Measurements from ENCODE around the gene SGTA. TPM values are rescaled to one million over a fixed set of nuclear protein-coding genes. Genes with fewer than 3 reads are reported as not detected.
"Not testable (repeated sequence)": the region's sequence is repeated elsewhere in the genome, so short reads cannot be mapped to it uniquely, and the experiment has no call there.

SGTA gene
- total RNA-seq, 4 donors from 2014 or later: 43.4 to 86.8 (median 73.4) TPM

- 94 to 98% methylated on average over 7 to 15 of the region's 15 CpGs for WGBS, 2 donors
- intact Hi-C loops (cut with DNase I): no loop called here
- H3K4me3 ChIP-seq (replicated peaks in 1 of 3): no peak overlapping the region
- H3K36me3 ChIP-seq: peaks cover 8 to 20% of the 10 kb centered on the region in 2 donors
- no peak overlapping the region for H3K27ac ChIP-seq
- no peaks in the 10 kb centered on the region for H3K27me3 ChIP-seq
- no peak for DNase-seq
- H3K9me3 ChIP-seq: no peaks in the 10 kb centered on the region
- TF ChIP-seq POLR2A (IDR thresholded peaks at IDR 0.05) (no peak), CTCF (IDR thresholded peaks at IDR 0.05) (no peak)
- H3K4me1 ChIP-seq: peaks cover 7 to 20% of the 10 kb centered on the region in 2 donors
These were observed 14.2 kb upstream of the SGTA start for GRCh38 chr19:2797280-2797679.

DNA sequence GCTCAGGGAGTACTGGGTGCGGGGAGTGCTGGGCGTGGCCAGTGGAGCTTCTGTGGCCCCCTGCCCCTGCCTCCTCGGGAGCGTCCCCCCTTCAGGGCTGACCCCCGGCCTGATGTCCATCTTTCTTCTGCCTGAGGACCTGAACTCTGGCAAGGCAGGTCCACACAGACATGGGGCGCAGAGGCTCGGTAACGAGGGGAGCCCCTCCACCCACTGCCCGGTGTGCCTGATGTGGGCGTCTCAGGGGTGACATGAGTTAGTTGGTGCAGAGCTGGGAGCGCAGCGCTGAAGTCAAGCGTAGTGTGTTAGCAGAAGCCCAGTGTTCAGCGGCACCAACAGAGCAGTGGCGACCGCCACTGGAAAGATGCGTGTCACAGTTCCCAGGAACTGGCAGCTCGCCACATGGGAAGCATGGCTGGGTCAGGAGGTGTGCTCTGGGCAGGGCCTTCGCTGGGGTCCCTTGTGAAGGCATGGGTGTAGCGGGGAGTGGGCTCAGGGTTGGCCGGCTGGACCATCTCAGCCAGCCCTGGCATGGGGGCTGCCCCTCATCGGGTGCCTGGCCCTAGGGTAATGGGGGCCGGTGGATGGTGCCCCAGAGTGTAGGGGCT is 13.7 kb upstream of the SGTA start:
- 90 to 94% methylated on average over 10 to 19 of the region's 23 CpGs for WGBS, 2 donors

GRCh38 chr19:2795827-2796658 is 13.0 kb upstream of the SGTA start:
- Histone ChIP-seq H3K27ac (no peak overlapping the region), H3K36me3 (peaks cover 7 to 20% of the 10 kb centered on the region in 2 donors)
- intact Hi-C loops (cut with DNase I): no loop called here

More for the DNA sequence above, 13.7 kb upstream of the SGTA start:
- no peaks in the 10 kb centered on the region for H3K27me3 ChIP-seq
- no peak overlapping the region for H3K27ac ChIP-seq
- no peak overlapping the region for H3K4me3 ChIP-seq (replicated peaks in 1 of 3)
- H3K9me3 ChIP-seq: no peaks in the 10 kb centered on the region
- intact Hi-C loops (cut with DNase I): no loop called here
- no peak for DNase-seq
- H3K4me1 ChIP-seq: peaks cover 7 to 25% of the 10 kb centered on the region in 2 donors
- TF ChIP-seq CTCF (IDR thresholded peaks at IDR 0.05) (no peak), POLR2A (IDR thresholded peaks at IDR 0.05) (no peak)
- H3K36me3 ChIP-seq: peaks cover 8 to 20% of the 10 kb centered on the region in 2 donors

DNA sequence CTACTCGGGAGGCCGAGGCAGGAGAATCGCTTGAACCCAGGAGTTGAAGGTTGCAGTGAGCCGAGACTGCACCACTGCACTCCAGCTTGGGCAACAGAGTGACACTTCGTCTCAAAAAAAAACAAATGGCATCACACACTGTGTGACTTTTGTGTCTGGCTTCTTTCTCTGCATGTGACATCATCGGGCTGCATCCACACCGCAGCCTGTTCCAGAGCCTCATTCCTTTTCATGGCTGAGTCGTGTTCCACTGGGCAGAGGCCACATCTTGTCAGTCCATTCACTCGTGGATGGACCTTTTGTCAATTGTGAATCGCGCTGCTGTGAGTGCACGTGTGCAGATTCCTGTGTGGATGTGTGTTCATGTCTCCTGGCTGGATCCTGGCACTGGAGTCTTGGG is 10.5 kb upstream of the SGTA start:
- peak overlapping the region in 2 of 3 donors; percentile 46 to 64 for H3K27ac ChIP-seq
- TF ChIP-seq POLR2A (IDR thresholded peaks at IDR 0.05) (no peak), CTCF (IDR thresholded peaks at IDR 0.05) (no peak)
- no peaks in the 10 kb centered on the region for H3K27me3 ChIP-seq
- no peaks in the 10 kb centered on the region for H3K9me3 ChIP-seq
- peaks cover 0 to 15% of the 10 kb centered on the region in 2 donors for H3K36me3 ChIP-seq
- no peak for DNase-seq
- intact Hi-C loops (cut with DNase I): no loop called here
- peaks cover 13 to 31% of the 10 kb centered on the region in 2 donors for H3K4me1 ChIP-seq
- no peak overlapping the region for H3K4me3 ChIP-seq (replicated peaks in 1 of 3)
- WGBS, 2 donors: 93 to 94% methylated on average over 12 of the region's 12 CpGs

More at GRCh38 chr19:2795827-2796658, 13.0 kb upstream of the SGTA start:
- no peak for DNase-seq
- no peak for TF ChIP-seq POLR2A (IDR thresholded peaks at IDR 0.05)
- TF ChIP-seq CTCF (IDR thresholded peaks at IDR 0.05): no peak
- peaks cover 13 to 31% of the 10 kb centered on the region in 2 donors for H3K4me1 ChIP-seq
- no peaks in the 10 kb centered on the region for H3K27me3 ChIP-seq
- 96 to 97% methylated on average over 24 to 27 of the region's 27 CpGs for WGBS, 2 donors
- no peak overlapping the region for H3K4me3 ChIP-seq (replicated peaks in 1 of 3)
- H3K9me3 ChIP-seq: no peaks in the 10 kb centered on the region

GRCh38 chr19:2793126-2793525 is 10.1 kb upstream of the SGTA start:
- peak overlapping the region in 2 of 3 donors; percentile 46 to 64 for H3K27ac ChIP-seq
- no peak overlapping the region for H3K4me3 ChIP-seq (replicated peaks in 1 of 3)
- DNase-seq: peak in 1 of 2 donors; percentile 46
- no peaks in the 10 kb centered on the region for H3K27me3 ChIP-seq
- WGBS, 2 donors: 66 to 83% methylated on average over 7 of the region's 7 CpGs
- intact Hi-C loops (cut with DNase I): no loop called here
- H3K9me3 ChIP-seq: no peaks in the 10 kb centered on the region
- H3K4me1 ChIP-seq: peaks cover 13 to 31% of the 10 kb centered on the region in 2 donors
- TF ChIP-seq POLR2A (IDR thresholded peaks at IDR 0.05): no peak
- H3K36me3 ChIP-seq: peaks cover 0 to 15% of the 10 kb centered on the region in 2 donors

DNA sequence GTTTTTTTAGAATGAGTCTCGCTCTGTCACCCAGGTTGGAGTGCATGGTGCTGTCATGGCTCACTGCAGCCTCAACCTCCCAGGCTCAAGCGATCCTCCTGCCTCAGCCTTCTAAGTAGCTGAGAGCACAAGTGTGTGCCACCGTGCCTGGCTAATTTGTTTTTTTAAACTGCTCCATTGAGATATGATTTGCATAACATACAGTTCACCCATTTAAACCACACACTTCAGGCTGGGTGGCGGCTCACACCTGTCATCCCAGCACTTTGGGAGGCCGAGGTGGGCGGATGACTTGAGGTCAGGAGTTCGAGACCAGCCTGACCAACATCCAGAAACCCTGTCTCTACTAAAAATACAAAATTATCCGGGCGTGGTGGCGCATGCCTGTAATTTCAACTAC is 9.6 kb upstream of the SGTA start:
- intact Hi-C loops (cut with DNase I); H3K4me3 ChIP-seq (replicated peaks in 1 of 3); H3K27me3 ChIP-seq; H3K9me3 ChIP-seq; DNase-seq: not testable (repeated sequence)
- Histone ChIP-seq H3K36me3 (peaks cover 0 to 12% of the 10 kb centered on the region in 2 donors), H3K4me1 (peaks cover 13 to 31% of the 10 kb centered on the region in 2 donors), H3K27ac (peak overlapping the region; percentile 51 to 72 (median 64))
- WGBS, 2 donors: 87 to 91% methylated on average over 10 of the region's 10 CpGs

All from thyroid gland (tissue), 4 donors.